ENCODE results near the gene FN3K.

Gene FN3K

GRCh38 chr17:82716203-82717010 is 19.0 kb upstream of the FN3K start, which contains the start of gene FN3KRP:
TSS of gene FN3KRP (plus strand) at chr17:82716706. CDS start at chr17:82716756, 50 bp downstream.
- H3K27me3 Mint-ChIP-seq = peaks cover 8% of the 10 kb centered on the region
- peaks cover 23% of the 10 kb centered on the region for H3K4me1 Mint-ChIP-seq
- H3K9me3 Mint-ChIP-seq = no peaks in the 10 kb centered on the region
- peaks cover 12% of the 10 kb centered on the region for H3K36me3 Mint-ChIP-seq
- ATAC-seq = peak; percentile 94
- H3K4me3 Mint-ChIP-seq = peak within 1 kb of the TSS; percentile 91
- H3K27ac Mint-ChIP-seq = peak within 1 kb of the TSS; percentile 79

GRCh38 chr17:82718986-82719685 is 16.3 kb upstream of the FN3K start:
- Mint-ChIP-seq H3K4me3 (no peak overlapping the region), H3K27me3 (no peaks in the 10 kb centered on the region), H3K9me3 (no peaks in the 10 kb centered on the region), H3K27ac (no peak overlapping the region), H3K36me3 (peaks cover 29% of the 10 kb centered on the region), H3K4me1 (peaks cover 23% of the 10 kb centered on the region)
- ATAC-seq = no peak

GRCh38 chr17:82720204-82720603 is 15.2 kb upstream of the FN3K start:
- no peak for ATAC-seq
- Mint-ChIP-seq H3K4me3 (no peak overlapping the region), H3K9me3 (no peaks in the 10 kb centered on the region), H3K36me3 (peaks cover 29% of the 10 kb centered on the region), H3K27me3 (no peaks in the 10 kb centered on the region), H3K4me1 (peaks cover 23% of the 10 kb centered on the region), H3K27ac (no peak overlapping the region)

- Mint-ChIP-seq H3K27ac (no peak overlapping the region), H3K27me3 (no peaks in the 10 kb centered on the region), H3K4me1 (peaks cover 9% of the 10 kb centered on the region), H3K36me3 (peaks cover 43% of the 10 kb centered on the region), H3K4me3 (no peak overlapping the region), H3K9me3 (no peaks in the 10 kb centered on the region)
- no peak for ATAC-seq
Observed at GRCh38 chr17:82722341-82723013, 12.9 kb upstream of the FN3K start.

GRCh38 chr17:82723169-82723807 is 12.1 kb upstream of the FN3K start:
- Mint-ChIP-seq H3K27me3 (no peaks in the 10 kb centered on the region), H3K4me3 (no peak overlapping the region), H3K27ac (no peak overlapping the region), H3K36me3 (peaks cover 51% of the 10 kb centered on the region), H3K9me3 (no peaks in the 10 kb centered on the region), H3K4me1 (peaks cover under 1% of the 10 kb centered on the region)
- no peak for ATAC-seq

- Mint-ChIP-seq H3K4me3 (no peak overlapping the region), H3K36me3 (peaks cover 51% of the 10 kb centered on the region), H3K4me1 (no peaks in the 10 kb centered on the region), H3K27ac (no peak overlapping the region), H3K9me3 (no peaks in the 10 kb centered on the region), H3K27me3 (no peaks in the 10 kb centered on the region)
- no peak for ATAC-seq
Observed at GRCh38 chr17:82726427-82726826, 9.0 kb upstream of the FN3K start.

- Mint-ChIP-seq H3K27ac (no peak overlapping the region), H3K36me3 (peaks cover 61% of the 10 kb centered on the region)
Observed at GRCh38 chr17:82729479-82730260, 5.7 kb upstream of the FN3K start.

GRCh38 chr17:82732118-82732743 is 3.2 kb upstream of the FN3K start:
- no peak for ATAC-seq
- Mint-ChIP-seq H3K27ac (no peak overlapping the region), H3K4me1 (no peaks in the 10 kb centered on the region), H3K27me3 (peaks cover 9% of the 10 kb centered on the region), H3K4me3 (no peak overlapping the region), H3K36me3 (peaks cover 49% of the 10 kb centered on the region), H3K9me3 (peaks cover 6% of the 10 kb centered on the region)

More at GRCh38 chr17:82729479-82730260, 5.7 kb upstream of the FN3K start:
- Mint-ChIP-seq H3K4me3 (no peak overlapping the region), H3K9me3 (peaks cover 6% of the 10 kb centered on the region), H3K4me1 (no peaks in the 10 kb centered on the region), H3K27me3 (no peaks in the 10 kb centered on the region)
- peak; percentile 63 for ATAC-seq

GRCh38 chr17:82736511-82737185 is 1.2 kb downstream of the FN3K start:
- Mint-ChIP-seq H3K9me3 (peaks cover 15% of the 10 kb centered on the region), H3K4me1 (no peaks in the 10 kb centered on the region), H3K4me3 (no peak overlapping the region), H3K36me3 (peaks cover 43% of the 10 kb centered on the region), H3K27ac (no peak overlapping the region), H3K27me3 (peaks cover 9% of the 10 kb centered on the region)
- ATAC-seq = no peak

- Mint-ChIP-seq H3K36me3 (peaks cover 37% of the 10 kb centered on the region), H3K27ac (no peak overlapping the region), H3K27me3 (peaks cover 9% of the 10 kb centered on the region), H3K4me3 (no peak overlapping the region), H3K4me1 (no peaks in the 10 kb centered on the region), H3K9me3 (peaks cover 13% of the 10 kb centered on the region)
- ATAC-seq = peak; percentile 53
Observed at GRCh38 chr17:82737967-82738877, 2.8 kb downstream of the FN3K start.

GRCh38 chr17:82740906-82741759 is 5.7 kb downstream of the FN3K start:
- Mint-ChIP-seq H3K9me3 (peaks cover 11% of the 10 kb centered on the region), H3K27ac (no peak overlapping the region), H3K4me3 (no peak overlapping the region), H3K36me3 (peaks cover 28% of the 10 kb centered on the region), H3K27me3 (peaks cover 6% of the 10 kb centered on the region), H3K4me1 (no peaks in the 10 kb centered on the region)
- ATAC-seq = no peak
